ENCODE measurements around the gene MAGI2. TPM values are rescaled to one million over a fixed set of nuclear protein-coding genes. Genes with fewer than 3 reads are reported as not detected.

MAGI2 gene
- total RNA-seq, 1 experiment from 2014 or later: 0.25 TPM

- Histone ChIP-seq H3K4me1 (peaks cover 15% of the 10 kb centered on the region), H3K27me3 (replicated peaks; ENCODE audit: control insufficient read depth, insufficient read depth, low read length) (no peaks in the 10 kb centered on the region), H3K4me3 (ENCODE audit: low read depth, low read length) (no peak overlapping the region), H3K9me3 (no peaks in the 10 kb centered on the region), H3K36me3 (ENCODE audit: control insufficient read depth, insufficient read depth, low read length) (no peaks in the 10 kb centered on the region)
- no peaks in the 10 kb centered on the region for H3K27me3 Mint-ChIP-seq (ENCODE audit: insufficient read depth, unreplicated experiment)
- BruUV-seq (replicated peaks): no TSS peak
- H3K9me3 Mint-ChIP-seq (ENCODE audit: unreplicated experiment): no peaks in the 10 kb centered on the region
- CTCF ChIA-PET: no interaction called here
- no peak overlapping the region for H3K27ac Mint-ChIP-seq (ENCODE audit: unreplicated experiment)
- no peak overlapping the region for H3K4me3 Mint-ChIP-seq (ENCODE audit: unreplicated experiment)
- no peaks in the 10 kb centered on the region for H3K36me3 Mint-ChIP-seq (ENCODE audit: insufficient read depth, unreplicated experiment)
- no peak for DNase-seq
- POLR2A ChIA-PET: no interaction called here
- no peaks in the 10 kb centered on the region for H3K4me1 Mint-ChIP-seq (ENCODE audit: low read depth, unreplicated experiment)
- intact Hi-C loops (cut with micrococcal nuclease; ENCODE audit: unreplicated experiment): no loop called here
- TF ChIP-seq CTCF (IDR thresholded peaks at IDR 0.05; ENCODE audit: insufficient read depth in 1 of 2, low read depth in 1 of 2, low read length in 1 of 2, severe bottlenecking in 1 of 2, unreplicated experiment in 1 of 2): no peak
These were observed 1381.8 kb downstream of the MAGI2 start for GRCh38 chr7:78071491-78072200.

- no peak overlapping the region for H3K27ac Mint-ChIP-seq (ENCODE audit: unreplicated experiment)
- no peak overlapping the region for H3K4me3 Mint-ChIP-seq (ENCODE audit: unreplicated experiment)
- H3K27me3 Mint-ChIP-seq (ENCODE audit: insufficient read depth, unreplicated experiment): peaks cover 13% of the 10 kb centered on the region
- H3K4me1 Mint-ChIP-seq (ENCODE audit: low read depth, unreplicated experiment): no peaks in the 10 kb centered on the region
- no peaks in the 10 kb centered on the region for H3K9me3 ChIP-seq
- no peaks in the 10 kb centered on the region for H3K27me3 ChIP-seq (replicated peaks; ENCODE audit: control insufficient read depth, insufficient read depth, low read length)
- no peaks in the 10 kb centered on the region for H3K36me3 ChIP-seq (ENCODE audit: control insufficient read depth, insufficient read depth, low read length)
- H3K9me3 Mint-ChIP-seq (ENCODE audit: unreplicated experiment): no peaks in the 10 kb centered on the region
- ChIA-PET CTCF (no interaction called here), POLR2A (no interaction called here)
- no TSS peak for BruUV-seq (replicated peaks)
- DNase-seq: no peak
- H3K4me1 ChIP-seq: no peaks in the 10 kb centered on the region
- intact Hi-C loops (cut with micrococcal nuclease; ENCODE audit: unreplicated experiment): no loop called here
- no peaks in the 10 kb centered on the region for H3K36me3 Mint-ChIP-seq (ENCODE audit: insufficient read depth, unreplicated experiment)
- no peak overlapping the region for H3K4me3 ChIP-seq (ENCODE audit: low read depth, low read length)
- no peak for TF ChIP-seq CTCF (IDR thresholded peaks at IDR 0.05; ENCODE audit: insufficient read depth in 1 of 2, low read depth in 1 of 2, low read length in 1 of 2, severe bottlenecking in 1 of 2, unreplicated experiment in 1 of 2)
These were observed 1386.9 kb downstream of the MAGI2 start for GRCh38 chr7:78066599-78066998.

GRCh38 chr7:78063758-78064157 is 1389.7 kb downstream of the MAGI2 start:
- H3K27me3 Mint-ChIP-seq (ENCODE audit: insufficient read depth, unreplicated experiment): peaks cover 37% of the 10 kb centered on the region
- CTCF ChIA-PET: no interaction called here
- Histone ChIP-seq H3K4me1 (no peaks in the 10 kb centered on the region), H3K4me3 (ENCODE audit: low read depth, low read length) (no peak overlapping the region), H3K36me3 (ENCODE audit: control insufficient read depth, insufficient read depth, low read length) (no peaks in the 10 kb centered on the region), H3K9me3 (no peaks in the 10 kb centered on the region), H3K27me3 (replicated peaks; ENCODE audit: control insufficient read depth, insufficient read depth, low read length) (no peaks in the 10 kb centered on the region)
- DNase-seq: no peak
- BruUV-seq (replicated peaks): no TSS peak
- no peaks in the 10 kb centered on the region for H3K4me1 Mint-ChIP-seq (ENCODE audit: low read depth, unreplicated experiment)
- H3K27ac Mint-ChIP-seq (ENCODE audit: unreplicated experiment): no peak overlapping the region
- no peak for TF ChIP-seq CTCF (IDR thresholded peaks at IDR 0.05; ENCODE audit: insufficient read depth in 1 of 2, low read depth in 1 of 2, low read length in 1 of 2, severe bottlenecking in 1 of 2, unreplicated experiment in 1 of 2)
- intact Hi-C loops (cut with micrococcal nuclease; ENCODE audit: unreplicated experiment): no loop called here
- POLR2A ChIA-PET: no interaction called here
- no peaks in the 10 kb centered on the region for H3K9me3 Mint-ChIP-seq (ENCODE audit: unreplicated experiment)
- H3K36me3 Mint-ChIP-seq (ENCODE audit: insufficient read depth, unreplicated experiment): no peaks in the 10 kb centered on the region
- no peak overlapping the region for H3K4me3 Mint-ChIP-seq (ENCODE audit: unreplicated experiment)
